Measurements from ENCODE around the gene MT3. TPM values are rescaled to one million over a fixed set of nuclear protein-coding genes. Genes with fewer than 3 reads are reported as not detected.

MT3 gene
- total and polyA plus RNA-seq, 4 donors, result 1.6 TPM; not detected in 3

- intact Hi-C loops (cut with DNase I), result no loop called here
- no peak for DNase-seq
- WGBS, 2 donors, result 38 to 46% methylated on average over 11 of the region's 11 CpGs
- Histone ChIP-seq H3K27me3 (ENCODE audit: control insufficient read depth in 1 of 2, insufficient read depth in 2 of 2, low read length in 1 of 2) (no peaks in the 10 kb centered on the region), H3K9me3 (ENCODE audit: control insufficient read depth, low read length) (no peaks in the 10 kb centered on the region), H3K4me1 (ENCODE audit: control insufficient read depth in 1 of 2, insufficient read depth in 2 of 2, low read length in 2 of 2) (no peaks in the 10 kb centered on the region), H3K27ac (ENCODE audit: low read depth in 1 of 2, low read length in 2 of 2) (no peak overlapping the region), H3K36me3 (ENCODE audit: control insufficient read depth in 1 of 2, insufficient read depth in 2 of 2, low read length in 1 of 2) (no peaks in the 10 kb centered on the region), H3K4me3 (ENCODE audit: low read length in 2 of 2) (no peak overlapping the region)
- no peak for ATAC-seq (ENCODE audit: low FRiP score)
Measured at GRCh38 chr16:56551796-56552738, 37.3 kb upstream of the MT3 start.

- 89 to 90% methylated on average over 10 of the region's 10 CpGs for WGBS, 2 donors
- Histone ChIP-seq H3K36me3 (ENCODE audit: control insufficient read depth in 1 of 2, insufficient read depth in 2 of 2, low read length in 1 of 2) (no peaks in the 10 kb centered on the region), H3K4me1 (ENCODE audit: control insufficient read depth in 1 of 2, insufficient read depth in 2 of 2, low read length in 2 of 2) (no peaks in the 10 kb centered on the region), H3K27ac (ENCODE audit: low read depth in 1 of 2, low read length in 2 of 2) (no peak overlapping the region), H3K9me3 (ENCODE audit: control insufficient read depth, low read length) (no peaks in the 10 kb centered on the region), H3K27me3 (ENCODE audit: control insufficient read depth in 1 of 2, insufficient read depth in 2 of 2, low read length in 1 of 2) (no peaks in the 10 kb centered on the region), H3K4me3 (ENCODE audit: low read length in 2 of 2) (no peak overlapping the region)
- ATAC-seq (ENCODE audit: low FRiP score) (no peak), DNase-seq (no peak)
- intact Hi-C loops (cut with DNase I), result no loop called here
Measured at GRCh38 chr16:56554441-56554840, 34.9 kb upstream of the MT3 start.

- ATAC-seq (ENCODE audit: low FRiP score) (no peak), DNase-seq (no peak)
- Histone ChIP-seq H3K36me3 (ENCODE audit: control insufficient read depth in 1 of 2, insufficient read depth in 2 of 2, low read length in 1 of 2) (no peaks in the 10 kb centered on the region), H3K9me3 (ENCODE audit: control insufficient read depth, low read length) (no peaks in the 10 kb centered on the region), H3K4me1 (ENCODE audit: control insufficient read depth in 1 of 2, insufficient read depth in 2 of 2, low read length in 2 of 2) (no peaks in the 10 kb centered on the region), H3K27me3 (ENCODE audit: control insufficient read depth in 1 of 2, insufficient read depth in 2 of 2, low read length in 1 of 2) (no peaks in the 10 kb centered on the region), H3K4me3 (ENCODE audit: low read length in 2 of 2) (no peak overlapping the region), H3K27ac (ENCODE audit: low read depth in 1 of 2, low read length in 2 of 2) (no peak overlapping the region)
- intact Hi-C loops (cut with DNase I), result no loop called here
- WGBS, 2 donors, result 71% methylated on average over 8 of the region's 8 CpGs
Measured at GRCh38 chr16:56558024-56558747, 31.1 kb upstream of the MT3 start.

- WGBS, 2 donors, result 72 to 89% methylated on average over 4 of the region's 4 CpGs
- no peaks in the 10 kb centered on the region for H3K27me3 ChIP-seq (ENCODE audit: control insufficient read depth in 1 of 2, insufficient read depth in 2 of 2, low read length in 1 of 2)
- intact Hi-C loops (cut with DNase I), result no loop called here
Measured at GRCh38 chr16:56559109-56559508, 30.2 kb upstream of the MT3 start.

GRCh38 chr16:56560447-56560846 is 28.9 kb upstream of the MT3 start:
- no peak for ATAC-seq (ENCODE audit: low FRiP score)
- Histone ChIP-seq H3K4me3 (ENCODE audit: low read length in 2 of 2) (no peak overlapping the region), H3K36me3 (ENCODE audit: control insufficient read depth in 1 of 2, insufficient read depth in 2 of 2, low read length in 1 of 2) (no peaks in the 10 kb centered on the region), H3K27ac (ENCODE audit: low read depth in 1 of 2, low read length in 2 of 2) (no peak overlapping the region), H3K9me3 (ENCODE audit: control insufficient read depth, low read length) (no peaks in the 10 kb centered on the region), H3K4me1 (ENCODE audit: control insufficient read depth in 1 of 2, insufficient read depth in 2 of 2, low read length in 2 of 2) (no peaks in the 10 kb centered on the region), H3K27me3 (ENCODE audit: control insufficient read depth in 1 of 2, insufficient read depth in 2 of 2, low read length in 1 of 2) (no peaks in the 10 kb centered on the region)
- WGBS, 2 donors, result 33 to 46% methylated on average over 1 of the region's 1 CpG
- intact Hi-C loops (cut with DNase I), result no loop called here
- DNase-seq, result no peak

More at GRCh38 chr16:56559109-56559508, 30.2 kb upstream of the MT3 start:
- H3K9me3 ChIP-seq (ENCODE audit: control insufficient read depth, low read length), result no peaks in the 10 kb centered on the region
- H3K27ac ChIP-seq (ENCODE audit: low read depth in 1 of 2, low read length in 2 of 2), result no peak overlapping the region
- no peak for DNase-seq
- H3K36me3 ChIP-seq (ENCODE audit: control insufficient read depth in 1 of 2, insufficient read depth in 2 of 2, low read length in 1 of 2), result no peaks in the 10 kb centered on the region
- no peaks in the 10 kb centered on the region for H3K4me1 ChIP-seq (ENCODE audit: control insufficient read depth in 1 of 2, insufficient read depth in 2 of 2, low read length in 2 of 2)
- H3K4me3 ChIP-seq (ENCODE audit: low read length in 2 of 2), result no peak overlapping the region
- no peak for ATAC-seq (ENCODE audit: low FRiP score)

- Histone ChIP-seq H3K4me3 (ENCODE audit: low read length in 2 of 2) (no peak overlapping the region), H3K27me3 (ENCODE audit: control insufficient read depth in 1 of 2, insufficient read depth in 2 of 2, low read length in 1 of 2) (no peaks in the 10 kb centered on the region), H3K9me3 (ENCODE audit: control insufficient read depth, low read length) (no peaks in the 10 kb centered on the region), H3K27ac (ENCODE audit: low read depth in 1 of 2, low read length in 2 of 2) (no peak overlapping the region), H3K4me1 (ENCODE audit: control insufficient read depth in 1 of 2, insufficient read depth in 2 of 2, low read length in 2 of 2) (no peaks in the 10 kb centered on the region), H3K36me3 (ENCODE audit: control insufficient read depth in 1 of 2, insufficient read depth in 2 of 2, low read length in 1 of 2) (no peaks in the 10 kb centered on the region)
- DNase-seq (no peak), ATAC-seq (ENCODE audit: low FRiP score) (no peak)
- intact Hi-C loops (cut with DNase I), result no loop called here
- 38 to 63% methylated on average over 1 of the region's 1 CpG for WGBS, 2 donors
Measured at GRCh38 chr16:56561126-56561525, 28.2 kb upstream of the MT3 start.

- ATAC-seq (ENCODE audit: low FRiP score), result no peak
- no peaks in the 10 kb centered on the region for H3K9me3 ChIP-seq (ENCODE audit: control insufficient read depth, low read length)
- 68 to 74% methylated on average over 12 of the region's 12 CpGs for WGBS, 2 donors
Measured at GRCh38 chr16:56564793-56565477, 24.4 kb upstream of the MT3 start, which contains the start of gene MT4. Gene MT4, plus strand, starts transcription at chr16:56565073. Its CDS starts 56 bp downstream, at chr16:56565129.

GRCh38 chr16:56569971-56570370 is 19.4 kb upstream of the MT3 start:
- WGBS, 2 donors, result 94 to 95% methylated on average over 1 of the region's 1 CpG
- intact Hi-C loops (cut with DNase I), result no loop called here
- ATAC-seq (ENCODE audit: low FRiP score) (no peak), DNase-seq (no peak)
- Histone ChIP-seq H3K27ac (ENCODE audit: low read depth in 1 of 2, low read length in 2 of 2) (no peak overlapping the region), H3K4me1 (ENCODE audit: control insufficient read depth in 1 of 2, insufficient read depth in 2 of 2, low read length in 2 of 2) (no peaks in the 10 kb centered on the region), H3K4me3 (ENCODE audit: low read length in 2 of 2) (no peak overlapping the region), H3K36me3 (ENCODE audit: control insufficient read depth in 1 of 2, insufficient read depth in 2 of 2, low read length in 1 of 2) (no peaks in the 10 kb centered on the region), H3K9me3 (ENCODE audit: control insufficient read depth, low read length) (no peaks in the 10 kb centered on the region), H3K27me3 (ENCODE audit: control insufficient read depth in 1 of 2, insufficient read depth in 2 of 2, low read length in 1 of 2) (no peaks in the 10 kb centered on the region)

More at GRCh38 chr16:56564793-56565477, 24.4 kb upstream of the MT3 start, which contains the start of gene MT4:
- Histone ChIP-seq H3K4me1 (ENCODE audit: control insufficient read depth in 1 of 2, insufficient read depth in 2 of 2, low read length in 2 of 2) (no peaks in the 10 kb centered on the region), H3K36me3 (ENCODE audit: control insufficient read depth in 1 of 2, insufficient read depth in 2 of 2, low read length in 1 of 2) (no peaks in the 10 kb centered on the region), H3K27me3 (ENCODE audit: control insufficient read depth in 1 of 2, insufficient read depth in 2 of 2, low read length in 1 of 2) (no peaks in the 10 kb centered on the region), H3K4me3 (ENCODE audit: low read length in 2 of 2) (no peak within 1 kb of the TSS), H3K27ac (ENCODE audit: low read depth in 1 of 2, low read length in 2 of 2) (no peak within 1 kb of the TSS)
- peak in 1 of 2 donors; percentile 37 for DNase-seq
- intact Hi-C loops (cut with DNase I), result no loop called here

Data from aorta (tissue), 5 donors.